ENCODE results near the gene AKAP1. TPM values are rescaled to one million over a fixed set of nuclear protein-coding genes. Genes with fewer than 3 reads are reported as not detected.
A peak's percentile ranks its signal among the peaks of the same experiment; 100 is the strongest.

The AKAP1 gene
- total RNA-seq, 1 experiment from 2014 or later: 73.1 TPM

DNA sequence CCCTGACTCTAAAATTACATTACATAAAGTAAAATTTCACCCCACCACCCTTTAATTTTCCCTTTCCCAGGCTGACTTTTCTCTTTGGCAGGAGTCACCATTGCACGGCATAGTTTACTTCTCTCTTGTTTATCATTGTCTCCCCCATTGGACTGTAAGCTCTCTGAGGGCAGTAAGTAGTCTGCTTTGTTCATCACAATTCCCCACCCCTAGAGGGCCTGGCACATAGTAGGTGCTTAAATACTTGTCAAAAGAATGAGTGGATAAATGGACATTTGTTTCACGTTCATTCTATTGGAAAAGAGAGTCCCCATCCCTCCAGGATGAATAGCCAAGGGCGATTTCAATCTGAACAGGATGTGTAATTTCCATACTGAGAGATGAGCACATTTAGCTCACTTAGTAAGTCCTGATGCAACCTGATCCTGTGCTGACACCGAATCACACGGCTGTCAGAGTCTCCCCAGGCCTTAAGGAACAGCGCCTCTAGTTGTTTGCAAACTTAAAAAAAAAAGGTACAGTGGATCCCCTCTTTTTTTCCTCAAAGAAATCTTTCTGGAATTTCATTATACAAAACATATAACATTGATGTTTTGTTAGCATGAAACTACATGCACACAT is 54.0 kb downstream of the AKAP1 start:
- no TSS peak for BruUV-seq (replicated peaks)
- peak; percentile 77 for ATAC-seq

DNA sequence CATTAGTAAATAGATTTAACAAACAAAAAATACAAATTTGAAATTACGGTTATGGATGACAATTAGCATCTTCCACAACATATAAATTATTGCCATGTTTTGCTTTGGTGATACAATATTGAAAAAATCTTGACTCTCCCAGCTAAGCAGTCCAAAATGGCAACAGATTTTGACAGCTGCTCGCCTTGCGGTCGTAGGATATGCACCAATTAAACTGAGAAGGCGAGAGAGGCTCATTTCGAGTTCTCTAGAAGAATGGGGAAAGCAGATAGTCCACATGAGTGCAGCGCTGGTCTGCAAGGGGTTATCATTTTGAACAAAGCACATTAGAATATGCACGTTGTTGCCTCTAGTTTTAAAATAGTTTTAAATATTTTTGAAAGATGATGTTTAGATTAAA is 55.3 kb downstream of the AKAP1 start:
- TF ChIP-seq, protein P1, sequence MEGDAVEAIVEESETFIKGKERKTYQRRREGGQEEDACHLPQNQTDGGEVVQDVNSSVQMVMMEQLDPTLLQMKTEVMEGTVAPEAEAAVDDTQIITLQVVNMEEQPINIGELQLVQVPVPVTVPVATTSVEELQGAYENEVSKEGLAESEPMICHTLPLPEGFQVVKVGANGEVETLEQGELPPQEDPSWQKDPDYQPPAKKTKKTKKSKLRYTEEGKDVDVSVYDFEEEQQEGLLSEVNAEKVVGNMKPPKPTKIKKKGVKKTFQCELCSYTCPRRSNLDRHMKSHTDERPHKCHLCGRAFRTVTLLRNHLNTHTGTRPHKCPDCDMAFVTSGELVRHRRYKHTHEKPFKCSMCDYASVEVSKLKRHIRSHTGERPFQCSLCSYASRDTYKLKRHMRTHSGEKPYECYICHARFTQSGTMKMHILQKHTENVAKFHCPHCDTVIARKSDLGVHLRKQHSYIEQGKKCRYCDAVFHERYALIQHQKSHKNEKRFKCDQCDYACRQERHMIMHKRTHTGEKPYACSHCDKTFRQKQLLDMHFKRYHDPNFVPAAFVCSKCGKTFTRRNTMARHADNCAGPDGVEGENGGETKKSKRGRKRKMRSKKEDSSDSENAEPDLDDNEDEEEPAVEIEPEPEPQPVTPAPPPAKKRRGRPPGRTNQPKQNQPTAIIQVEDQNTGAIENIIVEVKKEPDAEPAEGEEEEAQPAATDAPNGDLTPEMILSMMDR (conservative IDR thresholded peaks at IDR 0.05; ENCODE audit: low read depth, low read length): no peak
- TF ChIP-seq EZH2 (IDR thresholded peaks at IDR 0.05; ENCODE audit: low read length, unreplicated experiment) (no peak), EZH2phosphoT487 (IDR thresholded peaks at IDR 0.05; ENCODE audit: borderline replicate concordance, low read length) (no peak)
- CTCF ChIA-PET: no interaction called here
- Histone ChIP-seq H3K4me3 (ENCODE audit: low read length) (no peak overlapping the region), H3K27ac (ENCODE audit: low read length) (no peak overlapping the region), H2AFZ (ENCODE audit: low read length) (no peak overlapping the region), H3K27me3 (ENCODE audit: low read length) (no peaks in the 10 kb centered on the region), H3K79me2 (ENCODE audit: low read length) (no peaks in the 10 kb centered on the region), H4K20me1 (ENCODE audit: low read length) (no peaks in the 10 kb centered on the region), H3K4me2 (ENCODE audit: low read length) (no peak overlapping the region), H3F3A (ENCODE audit: low read length, unreplicated experiment) (no peaks in the 10 kb centered on the region), H3K9ac (ENCODE audit: low read length) (no peak overlapping the region), H3K36me3 (ENCODE audit: low read depth, low read length) (no peaks in the 10 kb centered on the region), H3K9me3 (ENCODE audit: low read length) (no peaks in the 10 kb centered on the region), H3K9me2 (replicated peaks; ENCODE audit: low read length) (no peaks in the 10 kb centered on the region), H3K4me1 (ENCODE audit: insufficient read depth, low read length) (no peaks in the 10 kb centered on the region)
- no peak for DNase-seq
- POLR2A ChIA-PET (ENCODE audit: unreplicated experiment): no interaction called here
- intact Hi-C loops (cut with micrococcal nuclease): no loop called here
- no TSS peak for BruUV-seq (replicated peaks)
- ATAC-seq: no peak

More for the DNA sequence above, 54.0 kb downstream of the AKAP1 start:
- Histone ChIP-seq H3K4me3 (ENCODE audit: low read length) (no peak overlapping the region), H2AFZ (ENCODE audit: low read length) (no peak overlapping the region), H3K27ac (ENCODE audit: low read length) (no peak overlapping the region), H4K20me1 (ENCODE audit: low read length) (no peaks in the 10 kb centered on the region), H3K9me3 (ENCODE audit: low read length) (no peaks in the 10 kb centered on the region), H3K4me2 (ENCODE audit: low read length) (no peak overlapping the region), H3F3A (ENCODE audit: low read length, unreplicated experiment) (no peaks in the 10 kb centered on the region), H3K9me2 (replicated peaks; ENCODE audit: low read length) (no peaks in the 10 kb centered on the region), H3K4me1 (ENCODE audit: insufficient read depth, low read length) (no peaks in the 10 kb centered on the region), H3K27me3 (ENCODE audit: low read length) (no peaks in the 10 kb centered on the region), H3K9ac (ENCODE audit: low read length) (no peak overlapping the region), H3K79me2 (ENCODE audit: low read length) (no peaks in the 10 kb centered on the region), H3K36me3 (ENCODE audit: low read depth, low read length) (no peaks in the 10 kb centered on the region)
- ChIA-PET POLR2A (ENCODE audit: unreplicated experiment) (interaction anchor here (0.7 kb wide), 1 partner anchor 479 kb away, joined by 4 read pairs; no protein-coding TSS in a partner anchor), CTCF (interaction anchor here (1.4 kb wide), 1 partner anchor 609 kb away, joined by 16 read pairs; no protein-coding TSS in a partner anchor)
- peak; percentile 54 for DNase-seq
- TF ChIP-seq, protein P1 (conservative IDR thresholded peaks at IDR 0.05; ENCODE audit: low read depth, low read length): peak; percentile 34; the same call in 1 of the 2 replicates
- TF ChIP-seq EZH2 (IDR thresholded peaks at IDR 0.05; ENCODE audit: low read length, unreplicated experiment): no peak
- intact Hi-C loops (cut with micrococcal nuclease): no loop called here

DNA sequence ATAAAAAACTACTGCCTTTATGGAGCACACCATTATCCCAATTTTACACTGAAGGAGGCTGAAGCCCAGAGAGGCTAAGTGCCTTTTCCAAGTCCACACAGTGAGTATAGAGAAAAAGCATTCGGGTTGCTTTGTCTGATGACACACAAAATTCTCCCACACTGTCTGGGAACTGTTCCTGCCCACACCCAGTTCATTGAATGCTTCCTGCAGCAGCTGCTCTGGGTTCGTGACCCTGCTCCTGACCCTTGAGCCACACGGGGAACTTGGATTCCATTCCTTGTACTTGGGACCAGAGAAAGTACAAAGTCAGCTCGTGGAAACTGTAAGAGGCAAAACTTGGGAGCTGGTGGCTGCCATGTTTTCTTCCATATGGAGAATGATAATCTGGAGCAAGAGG is 57.9 kb downstream of the AKAP1 start:
- CTCF ChIA-PET: no interaction called here
- POLR2A ChIA-PET (ENCODE audit: unreplicated experiment): no interaction called here
- Histone ChIP-seq H3K9ac (ENCODE audit: low read length) (no peak overlapping the region), H3K9me3 (ENCODE audit: low read length) (no peaks in the 10 kb centered on the region), H3K4me3 (ENCODE audit: low read length) (no peak overlapping the region), H3K36me3 (ENCODE audit: low read depth, low read length) (no peaks in the 10 kb centered on the region), H3K27ac (ENCODE audit: low read length) (no peak overlapping the region), H3F3A (ENCODE audit: low read length, unreplicated experiment) (no peaks in the 10 kb centered on the region), H3K4me2 (ENCODE audit: low read length) (no peak overlapping the region), H3K9me2 (replicated peaks; ENCODE audit: low read length) (no peaks in the 10 kb centered on the region), H3K4me1 (ENCODE audit: insufficient read depth, low read length) (no peaks in the 10 kb centered on the region), H3K27me3 (ENCODE audit: low read length) (no peaks in the 10 kb centered on the region), H4K20me1 (ENCODE audit: low read length) (no peaks in the 10 kb centered on the region), H2AFZ (ENCODE audit: low read length) (no peak overlapping the region), H3K79me2 (ENCODE audit: low read length) (no peaks in the 10 kb centered on the region)
- no peak for TF ChIP-seq EZH2 (IDR thresholded peaks at IDR 0.05; ENCODE audit: low read length, unreplicated experiment)
- TF ChIP-seq EZH2phosphoT487 (IDR thresholded peaks at IDR 0.05; ENCODE audit: borderline replicate concordance, low read length): no peak
- TF ChIP-seq, protein P1 (conservative IDR thresholded peaks at IDR 0.05; ENCODE audit: low read depth, low read length): no peak
- intact Hi-C loops (cut with micrococcal nuclease): no loop called here
- no peak for ATAC-seq
- BruUV-seq (replicated peaks): no TSS peak
- DNase-seq: no peak
